GM18507 (cell line): ENCODE data around the gene ALDOB.

Source experiments
- DNase-seq: peaks from one replicate; pipeline ENCODE4 v3.0.0; 2011; ENCODE audit warnings: low read depth; ENCODE audit not compliant: insufficient read length; ENCODE audit errors: extremely low spot score
- FAIRE-seq: peaks from 2 replicates; lab custom pipeline; 2011; peaks lifted over from hg19 to GRCh38; lab: Jason Lieb, UNC

ALDOB gene

GRCh38 chr9:101435601-101436079 lies at the start of gene ALDOB:
Gene ALDOB, minus strand, starts transcription at chr9:101435774. Its CDS starts 4,887 bp downstream, at chr9:101430887.
- FAIRE-seq (no peak), DNase-seq (no peak)

- DNase-seq, result no peak
- no peak for FAIRE-seq
These were observed 48.5 kb upstream of the ALDOB start for GRCh38 chr9:101484046-101484445.

GRCh38 chr9:101481261-101481660 lies 45.7 kb upstream of the ALDOB start:
- FAIRE-seq (no peak), DNase-seq (no peak)

GRCh38 chr9:101480386-101480785 lies 44.8 kb upstream of the ALDOB start:
- no peak for FAIRE-seq
- no peak for DNase-seq

GRCh38 chr9:101479338-101480030 lies 43.9 kb upstream of the ALDOB start:
- FAIRE-seq (no peak), DNase-seq (no peak)

- DNase-seq, result no peak
- FAIRE-seq, result no peak
These were observed 43.3 kb upstream of the ALDOB start for GRCh38 chr9:101478906-101479305.

- DNase-seq, result no peak
- no peak for FAIRE-seq
These were observed 42.9 kb upstream of the ALDOB start for GRCh38 chr9:101478444-101478843.

- DNase-seq (no peak), FAIRE-seq (no peak)
These were observed 42.2 kb upstream of the ALDOB start for GRCh38 chr9:101477736-101478135.

GRCh38 chr9:101477214-101477613 lies 41.6 kb upstream of the ALDOB start:
- FAIRE-seq (no peak), DNase-seq (no peak)

GRCh38 chr9:101476576-101477208 lies 41.1 kb upstream of the ALDOB start:
- no peak for DNase-seq
- FAIRE-seq, result no peak

- no peak for FAIRE-seq
These were observed 37.3 kb upstream of the ALDOB start for GRCh38 chr9:101472891-101473290.

GRCh38 chr9:101470929-101471328 lies 35.4 kb upstream of the ALDOB start:
- no peak for DNase-seq
- no peak for FAIRE-seq

More at GRCh38 chr9:101472891-101473290, 37.3 kb upstream of the ALDOB start:
- no peak for DNase-seq

GRCh38 chr9:101470021-101470420 lies 34.4 kb upstream of the ALDOB start:
- no peak for DNase-seq
- no peak for FAIRE-seq

- DNase-seq, result no peak
- no peak for FAIRE-seq
These were observed 33.5 kb upstream of the ALDOB start for GRCh38 chr9:101469026-101469425.

GRCh38 chr9:101468116-101468515 lies 32.5 kb upstream of the ALDOB start:
- DNase-seq (no peak), FAIRE-seq (no peak)

- FAIRE-seq, result no peak
- DNase-seq, result no peak
These were observed 32.1 kb upstream of the ALDOB start for GRCh38 chr9:101467690-101468089.

GRCh38 chr9:101466863-101467262 lies 31.3 kb upstream of the ALDOB start:
- FAIRE-seq, result no peak
- no peak for DNase-seq

GRCh38 chr9:101465326-101465915 lies 29.8 kb upstream of the ALDOB start:
- no peak for DNase-seq
- FAIRE-seq, result no peak

- no peak for FAIRE-seq
- no peak for DNase-seq
These were observed 27.8 kb upstream of the ALDOB start for GRCh38 chr9:101463397-101463796.

GRCh38 chr9:101462558-101462957 lies 27.0 kb upstream of the ALDOB start:
- no peak for DNase-seq
- no peak for FAIRE-seq

- no peak for DNase-seq
These were observed 25.4 kb upstream of the ALDOB start for GRCh38 chr9:101460965-101461364.

More at GRCh38 chr9:101460965-101461364, 25.4 kb upstream of the ALDOB start:
- FAIRE-seq, result no peak
